Peyer's patch (tissue), 4 donors: ENCODE results near the gene CERS6. TPM values are rescaled to one million over a fixed set of nuclear protein-coding genes. Genes with fewer than 3 reads are reported as not detected.

ENCODE experiments used
- DNase-seq, 3 donors: peaks; one replicate each; pipeline ENCODE4 v3.0.0-alpha.2; 2017 to 2019
- H3K27ac ChIP-seq, 4 donors: fragments of 200-600 bp; sonication (generic); one replicate each; pipeline ENCODE4 v1.5.1; 2016 to 2019
- H3K27me3 ChIP-seq, 2 donors: fragments of 200-600 bp; sonication (generic); one replicate each; pipeline ENCODE4 v1.5.1; 2019
- H3K36me3 ChIP-seq, 3 donors: fragments of 200-600 bp; sonication (generic); one replicate each; pipeline ENCODE4 v1.5.1; 2016 to 2019
- H3K4me1 ChIP-seq, 4 donors: fragments of 200-600 bp; sonication (generic); one replicate each; pipeline ENCODE4 v1.5.1; 2016 to 2019
- H3K4me3 ChIP-seq, 4 donors: fragments of 200-600 bp; sonication (generic); 1 replicate in 3 of 4; 2 replicates in 1 of 4; pipeline ENCODE4 v1.5.1; 2016 to 2019; ENCODE audit warnings: mild to moderate bottlenecking in 1 of 4
- H3K9me3 ChIP-seq, 4 donors: fragments of 200-600 bp; sonication (generic); one replicate each; pipeline ENCODE4 v1.5.1; 2016 to 2019; ENCODE audit warnings: mild to moderate bottlenecking in 1 of 4
- POLR2A ChIP-seq, 2 donors: fragments of 450-650 bp; IDR thresholded peaks; one replicate each; pipeline ENCODE4 v1.5.1; 2017; ENCODE audit warnings: antibody characterized with exemption in 2 of 2, mild to moderate bottlenecking in 2 of 2, moderate library complexity in 2 of 2
- total RNA-seq, 4 donors: library from RNA; depleted of rRNA; stranded (reverse); fragments of >200 nt; gene quantifications; one replicate each; pipeline ENCODE4 v1.1.0, GENCODE V29; 2016
- TF ChIP-seq, protein P1 (sequence below), 6 experiments: fragments of 450-650 bp in 4 of 6; fragments of 200-600 bp in 2 of 6; sonication (generic) in 1 of 6; IDR thresholded peaks; one replicate each; pipeline ENCODE4 v1.5.1; 2017 to 2019; ENCODE audit warnings: antibody characterized with exemption in 6 of 6, mild to moderate bottlenecking in 3 of 6, moderate library complexity in 1 of 6

CERS6 gene
- total RNA-seq, 4 donors from 2014 or later, result 28.1 to 110 (median 96.7) TPM

GRCh38 chr2:168773719-168774521 lies 317.8 kb downstream of the CERS6 start:
- no peak for TF ChIP-seq POLR2A (IDR thresholded peaks at IDR 0.05)
- TF ChIP-seq, protein P1, sequence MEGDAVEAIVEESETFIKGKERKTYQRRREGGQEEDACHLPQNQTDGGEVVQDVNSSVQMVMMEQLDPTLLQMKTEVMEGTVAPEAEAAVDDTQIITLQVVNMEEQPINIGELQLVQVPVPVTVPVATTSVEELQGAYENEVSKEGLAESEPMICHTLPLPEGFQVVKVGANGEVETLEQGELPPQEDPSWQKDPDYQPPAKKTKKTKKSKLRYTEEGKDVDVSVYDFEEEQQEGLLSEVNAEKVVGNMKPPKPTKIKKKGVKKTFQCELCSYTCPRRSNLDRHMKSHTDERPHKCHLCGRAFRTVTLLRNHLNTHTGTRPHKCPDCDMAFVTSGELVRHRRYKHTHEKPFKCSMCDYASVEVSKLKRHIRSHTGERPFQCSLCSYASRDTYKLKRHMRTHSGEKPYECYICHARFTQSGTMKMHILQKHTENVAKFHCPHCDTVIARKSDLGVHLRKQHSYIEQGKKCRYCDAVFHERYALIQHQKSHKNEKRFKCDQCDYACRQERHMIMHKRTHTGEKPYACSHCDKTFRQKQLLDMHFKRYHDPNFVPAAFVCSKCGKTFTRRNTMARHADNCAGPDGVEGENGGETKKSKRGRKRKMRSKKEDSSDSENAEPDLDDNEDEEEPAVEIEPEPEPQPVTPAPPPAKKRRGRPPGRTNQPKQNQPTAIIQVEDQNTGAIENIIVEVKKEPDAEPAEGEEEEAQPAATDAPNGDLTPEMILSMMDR (IDR thresholded peaks at IDR 0.05), result peak in 4 of 6 experiments; percentile 59 to 89 (median 83)
- no peaks in the 10 kb centered on the region for H3K27me3 ChIP-seq
- DNase-seq, result peak in 1 of 3 donors; percentile 82
- H3K36me3 ChIP-seq, result peaks cover 0 to 16% (median 0%) of the 10 kb centered on the region in 3 donors
- H3K9me3 ChIP-seq, result no peaks in the 10 kb centered on the region
- H3K4me1 ChIP-seq, result no peaks in the 10 kb centered on the region
- H3K27ac ChIP-seq, result no peak overlapping the region
- no peak overlapping the region for H3K4me3 ChIP-seq

DNA sequence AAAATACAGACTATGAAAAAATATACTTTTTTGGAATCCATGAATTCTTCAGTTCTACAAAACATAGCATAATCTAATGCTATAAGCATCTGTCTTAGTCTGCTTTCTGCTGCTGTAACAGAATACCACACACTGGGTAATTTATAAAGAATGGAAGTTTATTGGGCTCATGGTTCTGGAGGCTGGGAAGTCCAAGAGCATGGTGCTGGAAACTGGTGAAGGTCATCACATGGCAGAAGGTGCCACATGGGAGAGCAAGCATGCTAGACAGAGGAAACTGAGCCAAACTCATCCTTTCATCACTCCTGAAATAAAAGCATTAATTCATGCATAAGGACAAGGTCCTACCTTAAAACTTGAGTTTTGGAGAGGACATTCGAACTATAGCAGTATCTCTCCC lies 319.8 kb downstream of the CERS6 start:
- Histone ChIP-seq H3K27me3 (no peaks in the 10 kb centered on the region), H3K9me3 (no peaks in the 10 kb centered on the region), H3K4me3 (no peak overlapping the region), H3K4me1 (no peaks in the 10 kb centered on the region), H3K36me3 (no peaks in the 10 kb centered on the region), H3K27ac (no peak overlapping the region)
- DNase-seq, result no peak
- TF ChIP-seq, protein P1 (IDR thresholded peaks at IDR 0.05), result no peak
- no peak for TF ChIP-seq POLR2A (IDR thresholded peaks at IDR 0.05)

GRCh38 chr2:168780669-168781071 lies 324.6 kb downstream of the CERS6 start:
- H3K9me3 ChIP-seq, result no peaks in the 10 kb centered on the region
- H3K27ac ChIP-seq, result no peak overlapping the region

GRCh38 chr2:168781191-168781817 lies 325.2 kb downstream of the CERS6 start:
- no peak overlapping the region for H3K4me3 ChIP-seq
- H3K27me3 ChIP-seq, result no peaks in the 10 kb centered on the region
- TF ChIP-seq POLR2A (IDR thresholded peaks at IDR 0.05), result no peak
- TF ChIP-seq, protein P1 (IDR thresholded peaks at IDR 0.05), result no peak
- DNase-seq, result no peak
- H3K4me1 ChIP-seq, result no peaks in the 10 kb centered on the region
- H3K27ac ChIP-seq, result no peak overlapping the region
- H3K36me3 ChIP-seq, result no peaks in the 10 kb centered on the region
- H3K9me3 ChIP-seq, result no peaks in the 10 kb centered on the region

More at GRCh38 chr2:168780669-168781071, 324.6 kb downstream of the CERS6 start:
- Histone ChIP-seq H3K4me3 (no peak overlapping the region), H3K36me3 (no peaks in the 10 kb centered on the region), H3K27me3 (no peaks in the 10 kb centered on the region), H3K4me1 (no peaks in the 10 kb centered on the region)
- no peak for DNase-seq
- TF ChIP-seq, protein P1 (IDR thresholded peaks at IDR 0.05), result no peak
- TF ChIP-seq POLR2A (IDR thresholded peaks at IDR 0.05), result no peak

DNA sequence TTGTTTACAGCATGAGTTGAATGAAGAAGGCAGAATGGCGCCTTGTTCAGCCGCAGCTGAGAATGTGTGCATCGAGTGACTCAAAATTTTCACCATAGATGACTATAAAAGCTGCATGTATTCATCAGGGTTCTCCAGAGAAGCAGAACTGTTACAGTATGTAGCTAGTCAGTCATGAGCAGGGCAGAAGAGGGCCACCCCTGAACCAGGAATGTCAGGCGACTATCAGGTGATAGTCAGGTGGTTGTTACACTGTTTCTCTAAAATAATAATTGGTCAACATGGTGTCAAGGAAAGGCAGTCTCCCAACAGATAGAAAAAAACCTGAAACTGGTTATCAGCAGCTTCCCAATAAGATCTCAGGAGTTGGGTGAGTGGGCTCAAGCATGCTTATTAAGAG lies 326.2 kb downstream of the CERS6 start:
- Histone ChIP-seq H3K4me3 (no peak overlapping the region), H3K27ac (no peak overlapping the region), H3K27me3 (no peaks in the 10 kb centered on the region), H3K9me3 (no peaks in the 10 kb centered on the region), H3K36me3 (no peaks in the 10 kb centered on the region), H3K4me1 (no peaks in the 10 kb centered on the region)
- TF ChIP-seq, protein P1 (IDR thresholded peaks at IDR 0.05), result no peak
- TF ChIP-seq POLR2A (IDR thresholded peaks at IDR 0.05), result no peak
- no peak for DNase-seq
